ENCODE data around the gene ANKRD65. TPM values are rescaled to one million over a fixed set of nuclear protein-coding genes. Genes with fewer than 3 reads are reported as not detected.
"Not testable (repeated sequence)": the region's sequence is repeated elsewhere in the genome, so short reads cannot be mapped to it uniquely, and the experiment has no call there.

ANKRD65 gene
- total RNA-seq, 2 experiments from 2014 or later = not detected

DNA sequence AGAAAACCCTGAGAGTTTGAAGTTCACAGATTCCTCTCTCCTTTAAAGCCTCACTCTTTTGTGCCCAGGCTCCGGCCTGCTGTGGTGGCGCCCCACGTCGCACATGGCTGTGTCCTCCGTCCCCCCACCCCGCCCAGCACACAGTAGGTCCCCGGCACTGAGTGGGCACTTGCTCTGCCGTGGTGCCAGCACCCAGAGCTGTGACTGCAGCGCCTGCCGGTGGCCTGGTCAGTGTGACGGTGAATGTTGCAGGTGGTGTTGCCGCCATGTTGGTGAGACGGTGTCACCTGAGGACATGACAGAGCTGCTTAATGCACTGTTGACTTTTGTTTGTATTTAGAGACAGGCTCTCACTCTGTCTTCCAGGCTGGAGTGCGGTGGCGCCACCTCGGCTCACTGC, 31.8 kb upstream of the ANKRD65 start:
- TF ChIP-seq, protein P1, sequence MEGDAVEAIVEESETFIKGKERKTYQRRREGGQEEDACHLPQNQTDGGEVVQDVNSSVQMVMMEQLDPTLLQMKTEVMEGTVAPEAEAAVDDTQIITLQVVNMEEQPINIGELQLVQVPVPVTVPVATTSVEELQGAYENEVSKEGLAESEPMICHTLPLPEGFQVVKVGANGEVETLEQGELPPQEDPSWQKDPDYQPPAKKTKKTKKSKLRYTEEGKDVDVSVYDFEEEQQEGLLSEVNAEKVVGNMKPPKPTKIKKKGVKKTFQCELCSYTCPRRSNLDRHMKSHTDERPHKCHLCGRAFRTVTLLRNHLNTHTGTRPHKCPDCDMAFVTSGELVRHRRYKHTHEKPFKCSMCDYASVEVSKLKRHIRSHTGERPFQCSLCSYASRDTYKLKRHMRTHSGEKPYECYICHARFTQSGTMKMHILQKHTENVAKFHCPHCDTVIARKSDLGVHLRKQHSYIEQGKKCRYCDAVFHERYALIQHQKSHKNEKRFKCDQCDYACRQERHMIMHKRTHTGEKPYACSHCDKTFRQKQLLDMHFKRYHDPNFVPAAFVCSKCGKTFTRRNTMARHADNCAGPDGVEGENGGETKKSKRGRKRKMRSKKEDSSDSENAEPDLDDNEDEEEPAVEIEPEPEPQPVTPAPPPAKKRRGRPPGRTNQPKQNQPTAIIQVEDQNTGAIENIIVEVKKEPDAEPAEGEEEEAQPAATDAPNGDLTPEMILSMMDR (IDR thresholded peaks at IDR 0.05) = no peak
- no peak for ATAC-seq
- Mint-ChIP-seq H3K27ac (no peak overlapping the region), H3K4me1 (ENCODE audit: low read depth) (no peaks in the 10 kb centered on the region), H3K27me3 (no peaks in the 10 kb centered on the region), H3K4me3 (no peak overlapping the region), H3K9me3 (no peaks in the 10 kb centered on the region), H3K36me3 (ENCODE audit: low read depth) (no peaks in the 10 kb centered on the region)
- ChIA-PET POLR2A (interaction anchor here (0.7 kb wide), 1 partner anchor 374 kb away, joined by 3 read pairs; no protein-coding TSS in a partner anchor), CTCF (no interaction called here)
- intact Hi-C loops (cut with micrococcal nuclease) = no loop called here
- DNase-seq = no peak

DNA sequence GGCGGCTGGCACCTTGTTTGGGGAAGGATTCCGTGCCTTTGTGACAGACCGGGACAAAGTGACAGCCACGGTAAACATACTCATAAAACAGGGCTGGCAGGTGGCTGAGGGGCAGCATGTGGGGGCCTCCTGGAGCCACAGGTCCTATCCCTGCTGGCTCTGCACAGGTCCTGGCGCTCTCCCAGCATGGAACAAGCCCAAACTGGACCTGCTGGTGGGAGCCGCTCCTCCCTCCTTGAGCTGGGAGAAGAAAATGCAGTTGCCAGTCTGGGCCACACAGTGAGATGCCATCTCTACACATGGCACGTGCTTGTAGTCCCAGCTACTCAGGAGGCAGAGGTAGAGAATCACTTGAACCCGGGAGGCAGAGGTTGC, 31.3 kb upstream of the ANKRD65 start:
- H3K27me3 Mint-ChIP-seq; intact Hi-C loops (cut with micrococcal nuclease); ATAC-seq; H3K9me3 Mint-ChIP-seq; H3K4me3 Mint-ChIP-seq; DNase-seq; H3K36me3 Mint-ChIP-seq (ENCODE audit: low read depth); CTCF ChIA-PET; H3K4me1 Mint-ChIP-seq (ENCODE audit: low read depth); H3K27ac Mint-ChIP-seq: not testable (repeated sequence)
- POLR2A ChIA-PET = interaction anchor here (0.7 kb wide), 1 partner anchor 375 kb away, joined by 3 read pairs; no protein-coding TSS in a partner anchor

DNA sequence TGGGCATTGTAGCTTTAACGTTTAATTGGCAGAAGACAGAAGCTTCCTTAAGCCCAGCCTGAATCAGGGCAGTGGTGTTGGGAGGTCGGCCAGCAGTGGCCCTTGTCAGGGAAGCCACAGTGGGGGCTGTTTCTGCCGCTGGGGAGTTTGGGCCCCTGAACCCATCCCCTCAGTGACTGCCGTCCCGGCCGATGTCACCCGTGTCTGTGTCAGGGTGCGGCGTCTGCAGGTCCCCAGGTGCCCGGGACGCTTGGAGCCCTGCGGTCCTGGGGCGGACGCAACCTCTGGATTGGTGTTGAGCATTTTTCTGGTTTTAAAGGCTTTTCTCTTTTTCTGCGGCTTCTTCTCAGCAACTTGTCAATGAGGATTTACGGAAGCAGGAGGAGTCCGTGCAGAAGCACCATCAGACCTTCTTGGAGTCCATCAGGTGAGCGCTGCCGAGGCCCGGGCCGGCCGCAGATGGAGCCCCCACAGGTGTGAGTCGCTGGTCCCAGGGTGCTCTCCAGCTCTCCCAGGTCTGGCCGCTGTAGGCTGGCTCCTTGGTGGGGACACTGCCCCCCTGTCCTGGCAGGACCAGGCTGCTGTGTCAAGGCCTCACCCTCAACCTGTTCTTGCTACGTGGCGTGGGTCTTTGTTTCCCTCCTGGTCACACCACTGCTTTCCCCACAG, 30.8 kb upstream of the ANKRD65 start:
- no peak overlapping the region for H3K4me3 Mint-ChIP-seq
- ATAC-seq (no peak), DNase-seq (no peak)
- H3K9me3 Mint-ChIP-seq = no peaks in the 10 kb centered on the region
- no peaks in the 10 kb centered on the region for H3K4me1 Mint-ChIP-seq (ENCODE audit: low read depth)
- H3K27ac Mint-ChIP-seq = no peak overlapping the region
- TF ChIP-seq, protein P1 (IDR thresholded peaks at IDR 0.05) = no peak
- CTCF ChIA-PET = no interaction called here
- POLR2A ChIA-PET = interaction anchor here (0.7 kb wide), 1 partner anchor 375 kb away, joined by 3 read pairs; no protein-coding TSS in a partner anchor
- intact Hi-C loops (cut with micrococcal nuclease) = no loop called here
- H3K27me3 Mint-ChIP-seq = no peaks in the 10 kb centered on the region
- no peaks in the 10 kb centered on the region for H3K36me3 Mint-ChIP-seq (ENCODE audit: low read depth)

DNA sequence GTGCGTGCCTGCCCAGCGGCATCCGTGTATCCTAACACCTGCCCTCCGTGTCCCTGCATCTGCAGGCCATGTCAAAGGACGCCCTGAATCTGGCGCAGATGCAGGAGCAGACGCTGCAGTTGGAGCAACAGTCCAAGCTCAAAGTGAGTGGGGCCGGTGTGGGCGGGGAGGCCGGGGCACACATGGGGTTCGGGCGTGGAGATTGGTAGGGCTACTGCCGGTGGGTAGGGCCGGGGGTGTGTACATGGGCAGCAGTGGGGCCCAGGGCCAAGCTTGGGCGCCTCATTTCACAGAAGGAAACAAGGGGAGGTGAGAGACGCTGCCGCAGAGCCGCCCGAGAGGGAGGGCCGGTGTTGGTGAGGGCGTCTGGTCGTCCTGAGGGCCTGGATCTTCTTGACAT, 29.5 kb upstream of the ANKRD65 start:
- H3K4me1 Mint-ChIP-seq (ENCODE audit: low read depth); H3K27ac Mint-ChIP-seq; intact Hi-C loops (cut with micrococcal nuclease); H3K4me3 Mint-ChIP-seq; H3K27me3 Mint-ChIP-seq; H3K36me3 Mint-ChIP-seq (ENCODE audit: low read depth); DNase-seq; H3K9me3 Mint-ChIP-seq; ATAC-seq: not testable (repeated sequence)
- ChIA-PET CTCF (interaction anchor here (0.6 to 1.8 kb wide), 2 partner anchors 10 to 96 kb away, joined by 3 to 11 read pairs; no protein-coding TSS in a partner anchor), POLR2A (interaction anchor here (0.6 kb wide), 1 partner anchor 140 kb away, joined by 3 read pairs; no protein-coding TSS in a partner anchor)

DNA sequence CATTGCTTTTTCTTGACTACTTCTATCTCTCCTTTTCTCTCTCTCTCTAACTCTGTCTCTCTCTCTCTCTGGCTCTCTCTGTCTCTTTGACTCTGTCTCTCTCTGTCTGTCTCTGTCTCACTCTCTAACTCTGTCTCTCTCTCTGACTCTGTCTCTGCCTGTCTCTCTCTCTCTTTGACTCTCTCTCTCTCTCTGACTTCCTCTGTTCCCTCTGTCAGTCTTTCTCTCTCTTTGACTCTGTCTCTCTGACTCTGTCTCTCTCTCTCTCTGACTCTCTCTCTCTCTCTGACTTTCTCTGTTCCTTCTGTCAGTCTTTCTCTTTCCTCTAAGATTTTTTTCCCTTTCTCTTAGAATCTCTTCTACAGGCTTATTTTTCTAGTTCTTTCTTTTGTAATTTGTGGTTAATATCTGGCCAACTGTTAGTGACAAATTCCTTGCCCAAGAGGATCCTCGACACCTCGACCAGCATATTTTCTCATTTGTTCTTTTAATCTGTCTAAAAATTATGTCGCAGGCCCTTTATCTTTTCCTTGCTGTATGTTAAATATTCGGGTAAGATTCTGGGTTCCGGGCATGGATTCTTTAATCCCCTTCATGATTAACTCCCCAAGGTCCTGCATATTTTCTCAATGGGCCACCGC, 28.1 kb upstream of the ANKRD65 start, which contains the start of gene ATAD3C:
Gene ATAD3C, plus strand, starts transcription at position 591 of the 641 bp plus-strand sequence. CDS start 995 bp downstream, outside the sequence.
- Mint-ChIP-seq H3K9me3 (no peaks in the 10 kb centered on the region), H3K27ac (no peak within 1 kb of the TSS), H3K36me3 (ENCODE audit: low read depth) (no peaks in the 10 kb centered on the region), H3K4me1 (ENCODE audit: low read depth) (no peaks in the 10 kb centered on the region), H3K27me3 (no peaks in the 10 kb centered on the region), H3K4me3 (no peak within 1 kb of the TSS)
- ATAC-seq (no peak), DNase-seq (no peak)
- CTCF ChIA-PET = interaction anchor here (1.8 kb wide), 1 partner anchor 8 kb away, joined by 11 read pairs; no protein-coding TSS in a partner anchor
- intact Hi-C loops (cut with micrococcal nuclease) = no loop called here
- TF ChIP-seq, protein P1 (IDR thresholded peaks at IDR 0.05) = no peak
- POLR2A ChIA-PET = no interaction called here

DNA sequence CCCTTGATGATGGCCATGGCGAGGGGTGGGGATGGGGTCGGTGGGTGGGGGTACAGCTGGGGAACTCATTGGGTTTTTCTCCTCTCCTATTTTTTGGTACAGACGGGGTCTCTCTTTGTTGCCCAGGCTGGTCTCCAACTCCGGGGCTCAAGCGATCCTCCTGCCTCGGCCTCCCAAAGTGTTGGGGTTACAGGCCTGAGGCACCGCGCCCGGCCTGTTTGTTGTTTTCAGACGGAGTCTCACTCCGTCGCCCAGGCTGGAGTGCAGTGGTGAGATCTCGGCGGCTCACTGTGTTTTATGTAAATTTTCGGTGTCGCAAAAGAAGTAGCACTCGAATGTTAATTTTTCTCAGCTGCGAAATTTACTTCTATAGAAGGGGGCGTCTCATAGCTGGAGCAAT, 25.6 kb upstream of the ANKRD65 start:
- intact Hi-C loops (cut with micrococcal nuclease); H3K4me3 Mint-ChIP-seq; H3K27me3 Mint-ChIP-seq; H3K9me3 Mint-ChIP-seq; H3K4me1 Mint-ChIP-seq (ENCODE audit: low read depth); H3K27ac Mint-ChIP-seq; CTCF ChIA-PET; DNase-seq; ATAC-seq; H3K36me3 Mint-ChIP-seq (ENCODE audit: low read depth): not testable (repeated sequence)
- POLR2A ChIA-PET = interaction anchor here (0.7 kb wide), 1 partner anchor 302 kb away, joined by 3 read pairs; no protein-coding TSS in a partner anchor
